GM12872 (cell line): ENCODE data around the gene INTS14.

Source experiments
- CTCF ChIP-seq: IDR thresholded peaks from 3 replicates; pipeline ENCODE4 v1.5.1; 2011; ENCODE audit warnings: low read depth, mild to moderate bottlenecking, low read length, moderate library complexity; ENCODE audit not compliant: insufficient read depth

INTS14 gene

GRCh38 chr15:65541231-65541820 lies 69.6 kb downstream of the INTS14 start:
- no peak for TF ChIP-seq CTCF

GRCh38 chr15:65540314-65540713 lies 70.6 kb downstream of the INTS14 start:
- no peak for TF ChIP-seq CTCF

GRCh38 chr15:65535192-65535591 lies 75.7 kb downstream of the INTS14 start:
- TF ChIP-seq CTCF, result no peak

- TF ChIP-seq CTCF, result no peak
These were observed 77.7 kb downstream of the INTS14 start for GRCh38 chr15:65533057-65533756.

- TF ChIP-seq CTCF, result no peak
These were observed 78.2 kb downstream of the INTS14 start for GRCh38 chr15:65532738-65533051.

GRCh38 chr15:65530318-65531111 lies 80.4 kb downstream of the INTS14 start, which contains the start of gene HACD3:
Gene HACD3 (plus strand): TSS chr15:65530463. CDS start chr15:65530632, 169 bp downstream.
- no peak for TF ChIP-seq CTCF

GRCh38 chr15:65529762-65530317 lies 81.1 kb downstream of the INTS14 start:
- TF ChIP-seq CTCF, result no peak
